ENCODE results near the gene RTCB.

GRCh38 chr22:32352681-32353080, 59.4 kb downstream of the RTCB start:
- no peak for TF ChIP-seq POLR2AphosphoS5 (IDR thresholded peaks at IDR 0.05)
- no peak for TF ChIP-seq CTCF (IDR thresholded peaks at IDR 0.05)
- no peak for TF ChIP-seq POLR2A (IDR thresholded peaks at IDR 0.05)

Data from gastroesophageal sphincter (tissue), 3 donors.